ENCODE measurements around the gene ANO2.

ANO2 gene

DNA sequence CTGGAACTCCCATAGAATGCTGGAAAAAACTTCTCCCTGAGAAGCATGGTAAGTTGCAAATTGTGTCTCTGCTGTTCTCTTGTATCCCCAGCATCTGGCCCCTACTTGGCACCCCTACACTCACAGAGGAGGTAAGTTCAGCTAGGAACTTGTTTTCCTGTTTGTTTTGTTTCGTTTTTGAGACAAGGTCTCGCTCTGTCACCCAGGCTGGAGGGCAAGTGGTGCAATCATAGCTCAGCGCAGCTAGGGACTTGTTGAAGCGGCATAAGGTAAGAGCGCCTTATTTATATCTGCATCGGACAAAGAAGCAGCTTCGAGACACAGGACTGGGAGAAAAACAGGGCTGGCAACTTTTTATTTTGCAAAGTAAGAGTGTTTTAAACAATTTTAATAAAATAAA lies 18.5 kb upstream of the ANO2 start:
- no peak for DNase-seq (ENCODE audit: extremely low read depth, low read depth)
- no peak for TF ChIP-seq CTCF (IDR thresholded peaks at IDR 0.05; ENCODE audit: low read depth, low read length)

DNA sequence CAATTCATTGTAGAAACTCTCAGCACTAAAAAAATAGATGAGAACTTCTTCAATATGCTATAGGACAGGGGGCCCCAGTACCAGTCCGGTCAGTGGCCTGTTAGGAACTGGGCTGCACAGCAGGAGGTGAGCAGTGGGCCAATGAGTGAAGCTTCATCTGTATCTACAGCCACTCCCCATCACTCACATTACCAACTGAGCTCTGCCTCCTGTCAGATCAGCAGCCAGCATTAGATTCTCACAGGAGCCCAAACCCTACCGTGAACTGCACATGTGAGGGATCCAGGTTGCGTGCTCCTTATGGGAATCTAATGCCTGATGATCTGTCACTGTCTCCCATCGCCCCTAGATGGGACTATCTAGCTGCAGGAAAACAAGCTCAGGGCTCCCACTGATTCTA lies 15.7 kb upstream of the ANO2 start:
- no peak for TF ChIP-seq CTCF (IDR thresholded peaks at IDR 0.05; ENCODE audit: low read depth, low read length)
- no peak for DNase-seq (ENCODE audit: extremely low read depth, low read depth)

GRCh38 chr12:5956987-5957386 lies 11.9 kb upstream of the ANO2 start:
- DNase-seq (ENCODE audit: extremely low read depth, low read depth) = no peak
- TF ChIP-seq CTCF (IDR thresholded peaks at IDR 0.05; ENCODE audit: low read depth, low read length) = no peak

DNA sequence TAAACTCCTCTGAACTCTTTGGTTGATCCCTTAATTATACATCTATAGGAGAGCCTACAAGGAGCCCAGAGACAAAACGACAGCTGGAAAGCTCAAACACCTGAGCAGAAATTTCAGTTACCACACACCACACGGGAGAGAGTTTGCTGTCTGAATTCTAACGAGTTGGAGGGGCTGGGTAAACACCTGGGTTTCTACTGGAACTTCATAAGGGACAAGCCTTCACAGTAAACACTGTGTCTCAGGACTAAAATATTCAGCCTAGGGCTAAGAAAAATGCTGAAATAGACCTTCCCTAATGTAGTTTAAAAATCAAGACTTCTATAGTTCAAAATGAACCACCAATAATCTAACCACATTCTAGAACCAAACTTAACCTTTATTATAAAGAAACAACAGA lies 9.6 kb upstream of the ANO2 start:
- no peak for TF ChIP-seq CTCF (IDR thresholded peaks at IDR 0.05; ENCODE audit: low read depth, low read length)
- DNase-seq (ENCODE audit: extremely low read depth, low read depth) = no peak

DNA sequence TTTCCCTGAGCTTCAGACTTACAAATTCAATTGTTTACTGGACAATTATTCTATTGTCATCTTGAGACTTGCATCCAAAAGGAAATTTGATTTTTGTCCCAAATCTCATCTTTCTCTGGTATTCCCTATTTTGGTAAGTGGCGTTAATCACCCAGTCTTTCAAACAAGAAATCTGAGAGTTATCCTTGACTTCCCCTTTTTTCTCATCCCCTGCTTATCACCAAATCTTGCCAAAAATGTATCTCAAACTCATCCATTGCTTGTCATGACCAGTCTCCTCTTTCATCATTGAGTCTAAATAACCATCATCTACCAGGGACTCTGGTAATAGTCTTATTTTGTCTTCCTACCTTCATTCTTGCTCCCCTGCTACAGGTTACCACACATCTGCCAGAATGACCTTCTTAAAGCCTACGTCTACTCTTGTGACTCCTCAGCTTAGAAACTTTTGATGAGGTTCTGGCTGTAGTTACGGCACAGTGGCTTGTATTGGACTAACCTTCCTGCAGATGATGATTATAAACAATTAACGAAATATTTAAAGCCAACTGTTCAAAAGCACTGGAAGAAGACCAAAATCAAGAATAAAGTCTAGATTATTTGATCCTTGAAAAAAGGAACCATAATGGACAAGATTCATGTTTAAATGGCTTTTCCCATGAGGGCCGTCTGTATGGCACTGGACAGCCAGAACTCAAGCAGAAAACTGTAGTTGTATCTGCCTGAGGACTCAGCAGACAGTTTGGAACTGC lies 9.0 kb upstream of the ANO2 start:
- DNase-seq (ENCODE audit: extremely low read depth, low read depth) = no peak
- TF ChIP-seq CTCF (IDR thresholded peaks at IDR 0.05; ENCODE audit: low read depth, low read length) = no peak

GRCh38 chr12:5952031-5952430 lies 7.0 kb upstream of the ANO2 start:
- DNase-seq (ENCODE audit: extremely low read depth, low read depth) = no peak
- no peak for TF ChIP-seq CTCF (IDR thresholded peaks at IDR 0.05; ENCODE audit: low read depth, low read length)

- no peak for DNase-seq (ENCODE audit: extremely low read depth, low read depth)
- TF ChIP-seq CTCF (IDR thresholded peaks at IDR 0.05; ENCODE audit: low read depth, low read length) = no peak
Observed at GRCh38 chr12:5948696-5949095, 3.6 kb upstream of the ANO2 start.
